IMR-90 (cell line): Measurements from ENCODE around the gene ASPG. TPM values are rescaled to one million over a fixed set of nuclear protein-coding genes. Genes with fewer than 3 reads are reported as not detected.

Experiments
- ATAC-seq: fragments of 200-7000 bp; cut with Tn5 transposase; 2 replicates; pipeline ENCODE4 v1.9.1; 2020; ENCODE audit warnings: low read depth, mild to moderate bottlenecking, moderate library complexity
- BruUV-seq: library from RNA; stranded (reverse); fragments of 400-500 nt; replicated peaks from 2 replicates; lab custom pipeline; 2021; lab: Mats Ljungman, UMichigan
- CTCF ChIA-PET: fragments of 300-600 bp; formaldehyde crosslinking; extraction: SDS; loops from one replicate; lab custom pipeline; 2021; ENCODE audit warnings: antibody characterized with exemption; lab: Yijun Ruan, JAX
- POLR2A ChIA-PET: fragments of 300-600 bp; sonication (Branson Sonifier 250); formaldehyde crosslinking; loops from one replicate; lab custom pipeline; 2022; ENCODE audit warnings: antibody characterized with exemption; ENCODE audit not compliant: unreplicated experiment; lab: Charles Lee
- DNase-seq: peaks from one replicate; pipeline ENCODE4 v3.0.0; 2013
- H2AFZ ChIP-seq: replicated peaks from 2 replicates; pipeline ENCODE3; 2013; ENCODE audit warnings: low read length, mild to moderate bottlenecking; ENCODE audit not compliant: poor library complexity
- H2AK5ac ChIP-seq: 2 replicates; pipeline ENCODE4 v1.6.1; 2013; ENCODE audit warnings: low read depth, low read length, inconsistent platforms
- H2AK9ac ChIP-seq: replicated peaks from 2 replicates; pipeline ENCODE3; 2013; ENCODE audit warnings: mild to moderate bottlenecking, low read depth, low read length, moderate library complexity; ENCODE audit not compliant: poor library complexity
- H2BK120ac ChIP-seq: 2 replicates; pipeline ENCODE4 v1.6.1; 2013; ENCODE audit warnings: low read depth, low read length, inconsistent platforms
- H2BK15ac ChIP-seq: 3 replicates; pipeline ENCODE4 v1.6.1; 2013; ENCODE audit warnings: low read depth, low read length, inconsistent platforms
- H2BK20ac ChIP-seq: 2 replicates; pipeline ENCODE4 v1.6.1; 2013; ENCODE audit warnings: low read depth, mild to moderate bottlenecking, inconsistent platforms, low read length, moderate library complexity
- H2BK5ac ChIP-seq: 2 replicates; pipeline ENCODE4 v1.6.1; 2013; ENCODE audit warnings: mild to moderate bottlenecking, low read depth, low read length, inconsistent platforms; ENCODE audit not compliant: poor library complexity, severe bottlenecking
- H3K14ac ChIP-seq: replicated peaks from 2 replicates; pipeline ENCODE4 v1.6.1; 2013; ENCODE audit warnings: low read depth, low read length, inconsistent platforms
- H3K18ac ChIP-seq: 2 replicates; pipeline ENCODE4 v1.6.1; 2013; ENCODE audit warnings: low read depth, low read length, control low read depth
- H3K23ac ChIP-seq: 2 replicates; pipeline ENCODE4 v1.6.1; 2013; ENCODE audit warnings: low read depth, low read length, inconsistent platforms
- H3K27ac ChIP-seq: 2 replicates; pipeline ENCODE4 v1.5.1; 2013; ENCODE audit warnings: mild to moderate bottlenecking, control low read depth, low read length; ENCODE audit not compliant: insufficient read depth
- H3K27me3 ChIP-seq: 2 replicates; pipeline ENCODE4 v1.6.1; 2013; ENCODE audit warnings: low read length; ENCODE audit not compliant: control insufficient read depth, insufficient read depth
- H3K36me3 ChIP-seq: 2 replicates; pipeline ENCODE4 v1.6.1; 2013; ENCODE audit warnings: low read length, mixed read lengths; ENCODE audit not compliant: control insufficient read depth, insufficient read depth
- H3K4ac ChIP-seq: 2 replicates; pipeline ENCODE4 v1.6.1; 2013; ENCODE audit warnings: low read depth, low read length, inconsistent platforms
- H3K4me1 ChIP-seq: 2 replicates; pipeline ENCODE4 v1.6.1; 2013; ENCODE audit warnings: low read length, mixed read lengths; ENCODE audit not compliant: control insufficient read depth, insufficient read depth
- H3K4me2 ChIP-seq: 2 replicates; pipeline ENCODE4 v1.6.1; 2013; ENCODE audit warnings: low read depth, mild to moderate bottlenecking, control low read depth, low read length, moderate library complexity
- H3K4me3 ChIP-seq: 2 replicates; pipeline ENCODE4 v1.5.1; 2013; ENCODE audit warnings: low read depth, mild to moderate bottlenecking, control low read depth, low read length, moderate library complexity; ENCODE audit not compliant: insufficient read depth
- H3K56ac ChIP-seq: 2 replicates; pipeline ENCODE4 v1.6.1; 2013; ENCODE audit warnings: low read length, inconsistent platforms; ENCODE audit not compliant: insufficient read depth; ENCODE audit errors: extremely low read depth
- H3K79me1 ChIP-seq, 2 experiments: 2 replicates each; pipeline ENCODE4 v1.6.1; 2013; ENCODE audit warnings: low read length in 2 of 2, inconsistent platforms in 1 of 2, low read depth in 1 of 2
- H3K9ac ChIP-seq: 2 replicates; pipeline ENCODE4 v1.6.1; 2013; ENCODE audit warnings: low read depth, low read length, control low read depth
- H3K9me1 ChIP-seq: 2 replicates; pipeline ENCODE4 v1.6.1; 2013; ENCODE audit warnings: low read length, inconsistent platforms; ENCODE audit not compliant: insufficient read depth
- H3K9me3 ChIP-seq: 2 replicates; pipeline ENCODE4 v1.6.1; 2013; ENCODE audit warnings: low read length; ENCODE audit not compliant: control insufficient read depth, insufficient read depth
- H4K20me1 ChIP-seq: 2 replicates; pipeline ENCODE4 v1.6.1; 2013; ENCODE audit warnings: low read length, inconsistent platforms; ENCODE audit not compliant: insufficient read depth
- H4K5ac ChIP-seq: 2 replicates; pipeline ENCODE4 v1.6.1; 2013; ENCODE audit warnings: mild to moderate bottlenecking, low read depth, low read length, control low read depth
- H4K8ac ChIP-seq, 2 experiments: 2 replicates each; pipeline ENCODE4 v1.6.1; 2013; ENCODE audit warnings: low read depth in 2 of 2, low read length in 2 of 2, control low read depth in 1 of 2, inconsistent platforms in 1 of 2
- H4K91ac ChIP-seq: 2 replicates; pipeline ENCODE4 v1.6.1; 2013; ENCODE audit warnings: low read depth, low read length, inconsistent platforms; ENCODE audit not compliant: insufficient read depth
- BHLHE40 ChIP-seq: fragments of 150-350 bp; IDR thresholded peaks from 2 replicates; pipeline ENCODE4 v1.6.1; 2016; ENCODE audit warnings: mild to moderate bottlenecking, low read depth, low read length
- CEBPB ChIP-seq: IDR thresholded peaks from 2 replicates; pipeline ENCODE4 v1.6.1; 2012; ENCODE audit warnings: low read depth, low read length, improper control_type of control experiment
- CHD1 ChIP-seq: IDR thresholded peaks from 2 replicates; pipeline ENCODE4 v1.6.1; 2012; ENCODE audit warnings: low read depth, low read length, improper control_type of control experiment
- ELK1 ChIP-seq: fragments of 150-350 bp; IDR thresholded peaks from 2 replicates; pipeline ENCODE4 v1.6.1; 2016; ENCODE audit warnings: low read depth, mild to moderate bottlenecking, low read length, moderate library complexity, borderline replicate concordance
- FOS ChIP-seq: fragments of 150-350 bp; IDR thresholded peaks from 2 replicates; pipeline ENCODE4 v1.6.1; 2016; ENCODE audit warnings: low read depth, low read length
- MAFK ChIP-seq: IDR thresholded peaks from 2 replicates; pipeline ENCODE4 v1.6.1; 2012; ENCODE audit warnings: low read depth, low read length, improper control_type of control experiment
- MAZ ChIP-seq: IDR thresholded peaks from 2 replicates; pipeline ENCODE4 v1.6.1; 2012; ENCODE audit warnings: low read depth, mild to moderate bottlenecking, low read length, improper control_type of control experiment, moderate library complexity, borderline replicate concordance
- MXI1 ChIP-seq: IDR thresholded peaks from 2 replicates; pipeline ENCODE4 v1.6.1; 2012; ENCODE audit warnings: low read depth, mild to moderate bottlenecking, low read length, moderate library complexity, borderline replicate concordance
- NFE2L2 ChIP-seq: fragments of 150-350 bp; IDR thresholded peaks from 2 replicates; pipeline ENCODE4 v1.6.1; 2016; ENCODE audit warnings: low read depth, mild to moderate bottlenecking, low read length
- RAD21 ChIP-seq: IDR thresholded peaks from 2 replicates; pipeline ENCODE4 v1.6.1; 2012; ENCODE audit warnings: low read length, improper control_type of control experiment
- RCOR1 ChIP-seq: IDR thresholded peaks from 2 replicates; pipeline ENCODE4 v1.6.1; 2012; ENCODE audit warnings: mild to moderate bottlenecking, low read length, improper control_type of control experiment; ENCODE audit not compliant: insufficient replicate concordance
- RFX5 ChIP-seq: IDR thresholded peaks from 2 replicates; pipeline ENCODE4 v1.8.0; 2012; ENCODE audit warnings: low read depth, mild to moderate bottlenecking, low read length, moderate library complexity
- SMC3 ChIP-seq: fragments of 150-350 bp; IDR thresholded peaks from 2 replicates; pipeline ENCODE4 v1.6.1; 2016; ENCODE audit warnings: low read depth, mild to moderate bottlenecking, antibody characterized with exemption, low read length, moderate library complexity
- USF2 ChIP-seq: fragments of 150-350 bp; IDR thresholded peaks from 2 replicates; pipeline ENCODE4 v1.6.1; 2017; ENCODE audit warnings: mild to moderate bottlenecking, antibody characterized with exemption, low read length, low read depth
- WGBS, 2 experiments: methylation state at CpG; one replicate each; pipeline versions ENCODE4 v1.1.5 to v1.1.7; 2013; ENCODE audit warnings: missing lambda C conversion rate in 2 of 2; ENCODE audit not compliant: insufficient read length in 1 of 2; ENCODE audit errors: extremely low coverage in 2 of 2; 5-methylcytosine and 5-hydroxymethylcytosine counted together
- dilution Hi-C: fragments of 300-500 bp; cut with HindIII; formaldehyde crosslinking; loops from one replicate; pipeline ENCODE4 v1.14.3; 2018; ENCODE audit warnings: low sequenced_read_pairs; ENCODE audit not compliant: unreplicated experiment
- in situ Hi-C: fragments of 300-500 bp; cut with MboI; formaldehyde crosslinking; loops from 3 replicates; pipeline ENCODE4 v1.14.3; 2019; ENCODE audit warnings: low sequenced_read_pairs, inconsistent platforms, mixed read lengths
- intact Hi-C: fragments of 100-400 bp; cut with micrococcal nuclease; formaldehyde crosslinking; loops from 2 replicates; pipeline ENCODE4 v1.10.0; 2022
- polyA plus RNA-seq, 3 experiments: library from polyadenylated mRNA; depleted of rRNA; stranded (reverse); fragments of >200 nt; gene quantifications; 2 replicates each; pipeline ENCODE4 v1.2.3, GENCODE V29; 2012; ENCODE audit warnings: low replicate concordance in 1 of 3
- total RNA-seq: library from RNA; depleted of rRNA; stranded (reverse); fragments of >200 nt; gene quantifications from 2 replicates; pipeline ENCODE4 v1.2.3, GENCODE V29; 2012

The ASPG gene
- total and polyA plus RNA-seq, 2 of the 4 experiments (the other 2 are of a cell fraction), result not detected

GRCh38 chr14:104091927-104092771, 6.6 kb downstream of the ASPG start:
- DNase-seq (no peak), ATAC-seq (no peak)
- BruUV-seq, result no TSS peak
- Histone ChIP-seq H2AK9ac (no peak overlapping the region), H3K9me1 (no peaks in the 10 kb centered on the region), H3K36me3 (no peaks in the 10 kb centered on the region), H3K27me3 (no peaks in the 10 kb centered on the region; the same call in 1 of the 2 replicates), H3K9ac (no peak overlapping the region), H4K5ac (no peak overlapping the region), H3K23ac (no peak overlapping the region), H2BK120ac (no peak overlapping the region), H2AFZ (no peak overlapping the region), H3K4me2 (no peak overlapping the region), H3K4me3 (no peak overlapping the region), H3K79me1 (no peaks in the 10 kb centered on the region), H2BK20ac (no peak overlapping the region), H3K14ac (no peak overlapping the region), H4K91ac (no peak overlapping the region), H3K56ac (no peak overlapping the region), H3K9me3 (no peaks in the 10 kb centered on the region), H3K4ac (no peak overlapping the region), H3K4me1 (no peaks in the 10 kb centered on the region), H4K20me1 (no peaks in the 10 kb centered on the region), H2BK5ac (no peak overlapping the region), H4K8ac (no peak overlapping the region), H2BK15ac (no peak overlapping the region), H3K18ac (no peak overlapping the region), H2AK5ac (no peak overlapping the region), H3K27ac (no peak overlapping the region)
- ChIA-PET POLR2A (no interaction called here), CTCF (interaction anchor here (0.5 kb wide), 1 partner anchor 284 kb away, joined by 4 read pairs; no protein-coding TSS in a partner anchor)
- in situ Hi-C loops, result loop anchor here (25.0 kb wide), 2 partner anchors 470 to 545 kb away; no protein-coding TSS in a partner anchor
- dilution Hi-C loops, result no loop called here
- 60% methylated on average over 10 of the region's 23 CpGs; no CpG with 5 or more reads in 1 of the 2 experiments for WGBS, 2 experiments
- no peak for TF ChIP-seq RAD21
- no peak for TF ChIP-seq BHLHE40
- no peak for TF ChIP-seq NFE2L2
- TF ChIP-seq SMC3, result no peak
- TF ChIP-seq CHD1, result no peak
- TF ChIP-seq USF2, result no peak
- no peak for TF ChIP-seq RFX5
- TF ChIP-seq ELK1, result no peak
- no peak for TF ChIP-seq FOS
- TF ChIP-seq RCOR1, result no peak
- TF ChIP-seq CEBPB, result no peak
- no peak for TF ChIP-seq MAZ
- no peak for TF ChIP-seq MAFK
- no peak for TF ChIP-seq MXI1
- intact Hi-C loops, result no loop called here
